MM.1S (cell line): Measurements from ENCODE around the gene TOGARAM2.

Experiments
- DNase-seq: peaks from one replicate; pipeline ENCODE4 v3.0.0-alpha.2; 2015
- H2AFZ ChIP-seq: fragments of 300-600 bp; sonication (generic); 2 replicates; pipeline ENCODE4 v1.6.0; 2016; ENCODE audit warnings: antibody characterized with exemption, low read length
- H3F3A ChIP-seq: fragments of 300-600 bp; sonication (generic); 2 replicates; pipeline ENCODE4 v1.6.1; 2016; ENCODE audit warnings: mild to moderate bottlenecking, antibody characterized with exemption, low read length, moderate library complexity, mixed read lengths; ENCODE audit not compliant: insufficient read depth
- H3K27ac ChIP-seq: fragments of 300-600 bp; sonication (generic); 2 replicates; pipeline ENCODE4 v1.5.1; 2016; ENCODE audit warnings: mild to moderate bottlenecking, low read length
- H3K27me3 ChIP-seq: fragments of 300-600 bp; sonication (generic); replicated peaks from 2 replicates; pipeline ENCODE4 v1.6.0; 2016; ENCODE audit warnings: low read length; ENCODE audit not compliant: insufficient read depth
- H3K36me3 ChIP-seq: fragments of 300-600 bp; sonication (generic); replicated peaks from 2 replicates; pipeline ENCODE4 v1.6.1; 2016; ENCODE audit warnings: mild to moderate bottlenecking, low read length, mixed read lengths; ENCODE audit not compliant: insufficient read depth
- H3K4me1 ChIP-seq: fragments of 300-600 bp; sonication (generic); 2 replicates; pipeline ENCODE4 v1.6.1; 2016; ENCODE audit warnings: low read length, mixed read lengths
- H3K4me2 ChIP-seq: fragments of 300-600 bp; sonication (generic); 2 replicates; pipeline ENCODE4 v1.6.0; 2016; ENCODE audit warnings: low read depth, low read length
- H3K4me3 ChIP-seq: fragments of 300-600 bp; sonication (generic); 2 replicates; pipeline ENCODE4 v1.5.1; 2016; ENCODE audit warnings: low read length, mixed read lengths
- H3K79me2 ChIP-seq: fragments of 300-600 bp; sonication (generic); 2 replicates; pipeline ENCODE4 v1.6.1; 2016; ENCODE audit warnings: mixed run types, low read length, mixed read lengths
- H3K9ac ChIP-seq: fragments of 300-600 bp; sonication (generic); 2 replicates; pipeline ENCODE4 v1.6.1; 2016; ENCODE audit warnings: low read length, mixed read lengths
- H3K9me2 ChIP-seq: fragments of 300-600 bp; sonication (generic); replicated peaks from 2 replicates; pipeline ENCODE4 v1.6.1; 2016; ENCODE audit warnings: mild to moderate bottlenecking, low read length, mixed read lengths; ENCODE audit not compliant: insufficient read depth
- H3K9me3 ChIP-seq: fragments of 300-600 bp; sonication (generic); replicated peaks from 2 replicates; pipeline ENCODE4 v1.6.1; 2016; ENCODE audit warnings: mild to moderate bottlenecking, low read length, mixed read lengths; ENCODE audit not compliant: insufficient read depth
- H4K20me1 ChIP-seq: fragments of 300-600 bp; sonication (generic); 2 replicates; pipeline ENCODE4 v1.6.1; 2016; ENCODE audit warnings: mild to moderate bottlenecking, low read length, moderate library complexity, mixed read lengths; ENCODE audit not compliant: insufficient read depth
- EZH2 ChIP-seq: fragments of 300-600 bp; sonication (generic); optimal IDR thresholded peaks from 2 replicates; pipeline ENCODE3; 2017; ENCODE audit warnings: low read depth, mild to moderate bottlenecking, antibody characterized with exemption, low read length, mixed read lengths
- EZH2phosphoT487 ChIP-seq: fragments of 300-600 bp; sonication (generic); IDR thresholded peaks from 2 replicates; pipeline ENCODE4 v1.6.1; 2018; ENCODE audit warnings: antibody characterized with exemption, low read length
- TF ChIP-seq, protein P1 (sequence below): fragments of 300-600 bp; sonication (generic); IDR thresholded peaks from 2 replicates; pipeline ENCODE4 v1.5.1; 2016; ENCODE audit warnings: antibody characterized with exemption, low read length, mixed read lengths

Gene TOGARAM2

DNA sequence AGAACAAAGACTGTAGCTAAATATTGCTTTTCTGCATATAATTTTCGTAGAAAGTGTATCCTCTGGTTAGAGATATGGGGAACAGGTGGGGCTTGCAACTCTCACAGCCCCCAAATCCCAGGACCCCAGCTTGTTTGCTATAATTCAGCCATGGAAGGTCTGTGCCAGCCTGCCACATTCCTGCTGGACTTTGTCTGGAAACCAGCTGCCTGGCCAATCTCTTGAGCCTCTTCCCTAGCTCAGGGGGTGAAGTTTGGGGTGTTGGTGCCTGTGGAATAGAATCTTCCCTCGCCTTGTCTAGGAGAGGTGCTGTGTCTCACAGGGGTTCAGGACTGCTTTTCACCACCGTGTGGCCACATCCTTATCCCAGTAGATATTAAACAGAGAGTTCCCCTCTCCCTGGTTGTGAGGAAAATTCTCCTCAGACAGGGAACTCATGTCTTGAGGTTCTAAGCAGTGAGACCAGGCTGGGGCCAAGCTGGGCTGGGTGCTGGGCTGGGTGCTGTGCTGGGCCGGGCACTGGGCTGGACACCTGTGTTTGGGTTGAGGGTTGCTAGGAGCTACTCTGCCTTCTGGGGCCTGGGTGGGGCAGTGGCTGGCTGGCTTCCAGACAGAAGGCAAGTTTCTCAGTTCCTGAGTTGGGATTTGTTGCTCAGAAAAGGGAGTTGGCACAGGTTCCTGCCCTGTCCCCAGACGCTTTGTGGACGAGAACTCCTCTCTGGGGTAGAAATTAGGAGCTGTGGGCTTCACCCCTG lies 12.3 kb downstream of the TOGARAM2 start:
- no peak overlapping the region for H3K4me3 ChIP-seq
- H3K9me2 ChIP-seq, result no peaks in the 10 kb centered on the region
- no peaks in the 10 kb centered on the region for H3K9me3 ChIP-seq
- H3F3A ChIP-seq, result no peaks in the 10 kb centered on the region
- H3K27ac ChIP-seq, result no peak overlapping the region
- H3K9ac ChIP-seq, result no peak overlapping the region
- no peaks in the 10 kb centered on the region for H3K27me3 ChIP-seq
- H2AFZ ChIP-seq, result no peak overlapping the region
- H3K79me2 ChIP-seq, result no peaks in the 10 kb centered on the region
- no peak overlapping the region for H3K4me2 ChIP-seq
- DNase-seq, result no peak
- TF ChIP-seq EZH2 (no peak), EZH2phosphoT487 (no peak)
- TF ChIP-seq, protein P1, sequence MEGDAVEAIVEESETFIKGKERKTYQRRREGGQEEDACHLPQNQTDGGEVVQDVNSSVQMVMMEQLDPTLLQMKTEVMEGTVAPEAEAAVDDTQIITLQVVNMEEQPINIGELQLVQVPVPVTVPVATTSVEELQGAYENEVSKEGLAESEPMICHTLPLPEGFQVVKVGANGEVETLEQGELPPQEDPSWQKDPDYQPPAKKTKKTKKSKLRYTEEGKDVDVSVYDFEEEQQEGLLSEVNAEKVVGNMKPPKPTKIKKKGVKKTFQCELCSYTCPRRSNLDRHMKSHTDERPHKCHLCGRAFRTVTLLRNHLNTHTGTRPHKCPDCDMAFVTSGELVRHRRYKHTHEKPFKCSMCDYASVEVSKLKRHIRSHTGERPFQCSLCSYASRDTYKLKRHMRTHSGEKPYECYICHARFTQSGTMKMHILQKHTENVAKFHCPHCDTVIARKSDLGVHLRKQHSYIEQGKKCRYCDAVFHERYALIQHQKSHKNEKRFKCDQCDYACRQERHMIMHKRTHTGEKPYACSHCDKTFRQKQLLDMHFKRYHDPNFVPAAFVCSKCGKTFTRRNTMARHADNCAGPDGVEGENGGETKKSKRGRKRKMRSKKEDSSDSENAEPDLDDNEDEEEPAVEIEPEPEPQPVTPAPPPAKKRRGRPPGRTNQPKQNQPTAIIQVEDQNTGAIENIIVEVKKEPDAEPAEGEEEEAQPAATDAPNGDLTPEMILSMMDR, result no peak
- no peaks in the 10 kb centered on the region for H3K4me1 ChIP-seq
- H3K36me3 ChIP-seq, result no peaks in the 10 kb centered on the region
- H4K20me1 ChIP-seq, result no peaks in the 10 kb centered on the region

DNA sequence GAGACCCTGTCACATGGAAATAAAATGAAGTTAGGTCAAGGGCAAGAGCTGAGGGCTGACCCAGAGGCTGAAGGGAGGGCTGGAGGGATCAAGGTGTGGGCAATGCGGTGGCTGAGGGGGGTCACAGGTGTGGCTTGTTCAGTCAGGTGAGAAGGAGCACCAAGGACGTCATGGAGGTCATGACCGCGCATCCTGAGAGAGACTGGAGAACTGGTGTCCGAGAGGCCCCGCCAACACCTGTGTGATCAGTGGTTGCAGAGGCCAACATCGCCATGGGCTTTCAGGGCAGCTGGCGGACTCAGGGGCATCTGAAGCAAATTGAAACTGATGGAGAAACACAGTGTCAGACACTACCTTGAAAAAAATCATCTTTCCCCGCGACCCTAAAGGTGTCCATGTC lies 13.0 kb downstream of the TOGARAM2 start:
- no peaks in the 10 kb centered on the region for H4K20me1 ChIP-seq
- no peaks in the 10 kb centered on the region for H3K36me3 ChIP-seq
- TF ChIP-seq, protein P1, result no peak
- TF ChIP-seq EZH2phosphoT487 (no peak), EZH2 (no peak)
- H3K4me3 ChIP-seq, result no peak overlapping the region
- no peaks in the 10 kb centered on the region for H3F3A ChIP-seq
- no peak for DNase-seq
- H3K9me2 ChIP-seq, result no peaks in the 10 kb centered on the region
- H3K9ac ChIP-seq, result no peak overlapping the region
- H3K4me1 ChIP-seq, result no peaks in the 10 kb centered on the region
- no peaks in the 10 kb centered on the region for H3K79me2 ChIP-seq
- H2AFZ ChIP-seq, result no peak overlapping the region
- H3K27me3 ChIP-seq, result no peaks in the 10 kb centered on the region
- no peaks in the 10 kb centered on the region for H3K9me3 ChIP-seq
- H3K27ac ChIP-seq, result no peak overlapping the region
- no peak overlapping the region for H3K4me2 ChIP-seq

DNA sequence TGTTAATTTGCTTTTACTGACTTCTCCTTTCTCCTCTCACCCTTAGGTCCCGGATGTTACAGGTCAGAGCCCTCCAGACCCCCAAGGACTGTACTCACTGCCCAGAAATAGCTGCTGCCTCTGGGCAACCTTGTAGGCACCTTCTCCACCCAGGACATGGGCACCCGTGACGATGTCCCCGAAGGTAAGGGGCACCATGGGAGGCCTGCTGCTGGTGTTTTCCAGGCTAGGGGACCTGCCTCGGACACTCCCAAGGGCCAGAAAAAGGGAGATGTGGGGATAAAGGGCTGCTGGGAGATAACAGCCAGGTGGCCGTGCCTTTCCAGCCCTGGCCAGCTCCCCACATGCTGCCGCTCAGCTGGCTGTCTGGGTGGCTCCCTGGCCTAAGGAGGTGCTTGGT lies 13.6 kb downstream of the TOGARAM2 start:
- Histone ChIP-seq H3F3A (no peaks in the 10 kb centered on the region), H3K36me3 (no peaks in the 10 kb centered on the region), H3K4me2 (no peak overlapping the region), H3K4me3 (no peak overlapping the region), H4K20me1 (no peaks in the 10 kb centered on the region), H3K9me2 (no peaks in the 10 kb centered on the region), H3K9me3 (no peaks in the 10 kb centered on the region), H3K9ac (no peak overlapping the region), H2AFZ (no peak overlapping the region), H3K27ac (no peak overlapping the region), H3K79me2 (no peaks in the 10 kb centered on the region), H3K4me1 (no peaks in the 10 kb centered on the region), H3K27me3 (no peaks in the 10 kb centered on the region)
- TF ChIP-seq, protein P1, result no peak
- TF ChIP-seq EZH2phosphoT487, result no peak
- TF ChIP-seq EZH2, result no peak
- no peak for DNase-seq
